Stimulated activated CD8-positive, alpha-beta memory T cell treated with anti-CD3 and anti-CD28 coated beads, Interleukin-12 subunit alpha, Interleukin-12 subunit beta, amount 100 ng/mL, for 1 hour (primary cell): ENCODE measurements around the gene SHE.

Source experiments
- DNase-seq: peaks from one replicate; pipeline ENCODE4 v3.0.0-alpha.2; 2020; ENCODE audit warnings: low read depth

The SHE gene

GRCh38 chr1:154446292-154446691 is 55.9 kb downstream of the SHE start:
- no peak for DNase-seq

GRCh38 chr1:154445040-154445472 is 57.2 kb downstream of the SHE start:
- no peak for DNase-seq

- DNase-seq, result no peak
Measured at GRCh38 chr1:154443274-154444013, 58.8 kb downstream of the SHE start.

GRCh38 chr1:154442006-154442740 is 60.0 kb downstream of the SHE start:
- DNase-seq, result no peak

GRCh38 chr1:154441241-154441888 is 60.8 kb downstream of the SHE start:
- DNase-seq, result no peak

GRCh38 chr1:154440036-154440804 is 62.0 kb downstream of the SHE start:
- DNase-seq, result no peak

GRCh38 chr1:154436433-154436832 is 65.8 kb downstream of the SHE start:
- DNase-seq, result no peak

- DNase-seq, result no peak
Measured at GRCh38 chr1:154435599-154436200, 66.5 kb downstream of the SHE start.

GRCh38 chr1:154434346-154435085 is 67.7 kb downstream of the SHE start:
- no peak for DNase-seq

- DNase-seq, result no peak
Measured at GRCh38 chr1:154433161-154433764, 68.9 kb downstream of the SHE start.

- DNase-seq, result no peak
Measured at GRCh38 chr1:154431586-154432373, 70.4 kb downstream of the SHE start.

GRCh38 chr1:154430903-154431302 is 71.3 kb downstream of the SHE start:
- DNase-seq, result no peak

- DNase-seq, result no peak
Measured at GRCh38 chr1:154429841-154430611, 72.2 kb downstream of the SHE start.
